Measurements from ENCODE around the gene RASAL2.

The RASAL2 gene

DNA sequence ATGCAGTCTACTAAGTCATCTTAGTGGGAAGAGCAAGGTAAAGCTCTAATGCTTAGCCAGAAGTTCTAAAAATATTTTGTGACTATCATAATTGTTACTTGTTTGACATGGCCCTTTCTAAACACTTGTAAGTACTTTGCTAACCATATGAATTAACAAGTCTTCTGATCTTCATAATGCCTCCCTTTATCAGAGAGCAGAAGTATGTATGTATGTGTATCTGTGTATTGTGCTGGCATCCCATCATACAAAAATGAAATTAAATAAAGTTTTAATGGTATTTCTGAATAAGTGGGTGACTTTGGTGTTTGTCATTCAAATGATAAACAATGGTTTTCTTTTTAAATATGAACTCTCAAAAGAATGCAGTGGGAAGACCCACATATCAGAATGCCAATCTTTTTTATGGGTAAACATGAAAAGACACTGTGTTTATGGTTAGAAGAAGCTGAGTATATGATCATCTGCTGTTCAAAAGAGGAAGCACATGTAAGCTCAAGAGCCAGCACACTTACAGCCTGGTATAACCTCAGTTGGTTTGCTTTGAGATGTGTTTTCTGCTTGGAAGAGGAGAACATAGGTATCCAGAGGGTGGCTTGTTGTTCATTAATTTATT is 243.3 kb downstream of the RASAL2 start:
- TF ChIP-seq, protein P1, sequence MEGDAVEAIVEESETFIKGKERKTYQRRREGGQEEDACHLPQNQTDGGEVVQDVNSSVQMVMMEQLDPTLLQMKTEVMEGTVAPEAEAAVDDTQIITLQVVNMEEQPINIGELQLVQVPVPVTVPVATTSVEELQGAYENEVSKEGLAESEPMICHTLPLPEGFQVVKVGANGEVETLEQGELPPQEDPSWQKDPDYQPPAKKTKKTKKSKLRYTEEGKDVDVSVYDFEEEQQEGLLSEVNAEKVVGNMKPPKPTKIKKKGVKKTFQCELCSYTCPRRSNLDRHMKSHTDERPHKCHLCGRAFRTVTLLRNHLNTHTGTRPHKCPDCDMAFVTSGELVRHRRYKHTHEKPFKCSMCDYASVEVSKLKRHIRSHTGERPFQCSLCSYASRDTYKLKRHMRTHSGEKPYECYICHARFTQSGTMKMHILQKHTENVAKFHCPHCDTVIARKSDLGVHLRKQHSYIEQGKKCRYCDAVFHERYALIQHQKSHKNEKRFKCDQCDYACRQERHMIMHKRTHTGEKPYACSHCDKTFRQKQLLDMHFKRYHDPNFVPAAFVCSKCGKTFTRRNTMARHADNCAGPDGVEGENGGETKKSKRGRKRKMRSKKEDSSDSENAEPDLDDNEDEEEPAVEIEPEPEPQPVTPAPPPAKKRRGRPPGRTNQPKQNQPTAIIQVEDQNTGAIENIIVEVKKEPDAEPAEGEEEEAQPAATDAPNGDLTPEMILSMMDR (IDR thresholded peaks at IDR 0.05; ENCODE audit: insufficient read depth, low read length, missing control alignments): no peak
- no peak for DNase-seq (ENCODE audit: low read depth, low spot score)
- H3K4me3 ChIP-seq (ENCODE audit: low read depth, low read length): no peak overlapping the region
- POLR2A ChIA-PET: no interaction called here
- CTCF ChIA-PET: interaction anchor here (0.8 to 0.9 kb wide), 2 partner anchors 141 to 165 kb away, joined by 3 read pairs; no protein-coding TSS in a partner anchor

DNA sequence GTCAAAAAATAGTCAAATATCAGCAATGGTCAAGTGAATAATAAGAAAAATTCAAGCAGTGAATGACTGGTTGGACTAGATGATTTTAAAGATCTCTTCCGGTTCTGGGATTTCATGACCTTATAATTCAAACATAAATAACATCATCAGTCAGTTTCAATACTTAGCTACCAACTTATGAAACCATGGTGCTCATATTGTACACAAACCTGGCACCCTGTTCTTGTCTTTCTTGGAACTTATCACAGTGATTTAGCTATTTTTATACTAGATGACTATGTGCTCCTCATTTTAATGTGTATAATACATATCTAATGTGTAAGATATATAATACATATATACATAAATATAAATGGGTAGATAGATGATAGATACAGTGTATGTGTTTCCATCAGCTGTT is 245.9 kb downstream of the RASAL2 start:
- TF ChIP-seq, protein P1 (IDR thresholded peaks at IDR 0.05; ENCODE audit: insufficient read depth, low read length, missing control alignments): no peak
- H3K4me3 ChIP-seq (ENCODE audit: low read depth, low read length): no peak overlapping the region
- POLR2A ChIA-PET: interaction anchor here (0.7 kb wide), 1 partner anchor 185 kb away, joined by 3 read pairs; no protein-coding TSS in a partner anchor
- CTCF ChIA-PET: interaction anchor here (0.9 to 2.2 kb wide), 3 partner anchors 29 to 190 kb away, joined by 3 to 9 read pairs (median 4); no protein-coding TSS in a partner anchor
- no peak for DNase-seq (ENCODE audit: low read depth, low spot score)

DNA sequence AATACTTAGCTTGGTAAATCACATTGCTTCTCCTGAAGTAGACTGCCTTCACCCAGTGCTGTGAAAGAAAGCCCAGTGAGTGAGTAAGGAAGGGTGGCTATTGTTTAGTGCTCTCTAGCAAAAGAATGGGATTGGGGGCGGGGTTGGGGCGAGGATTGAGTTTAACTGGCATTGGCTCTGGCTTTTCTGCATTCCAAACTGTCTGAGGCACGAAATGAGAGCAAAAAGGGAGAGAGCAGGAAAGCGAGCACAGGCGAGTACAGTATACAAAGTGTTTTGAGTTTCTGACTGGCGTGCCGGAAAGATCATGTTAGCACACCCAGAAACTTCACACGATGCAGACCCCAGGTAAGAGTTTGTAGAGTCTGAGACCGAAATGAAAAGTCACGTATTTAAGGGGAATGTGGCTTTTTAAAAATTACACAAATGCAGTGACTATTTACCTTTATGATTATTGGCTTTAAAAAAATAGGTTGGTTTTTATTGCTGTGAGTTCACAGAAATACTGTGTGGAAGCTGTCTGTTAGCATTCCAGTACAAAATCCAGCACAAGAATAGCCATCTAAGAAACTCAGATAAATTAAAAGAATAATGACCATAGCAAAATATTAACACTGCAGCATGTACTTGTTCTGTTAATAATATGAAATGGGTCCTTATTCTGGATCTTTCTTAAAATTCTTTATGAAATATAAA is 247.5 kb downstream of the RASAL2 start:
- CTCF ChIA-PET: interaction anchor here (0.8 to 1.1 kb wide), 3 partner anchors 16 to 189 kb away, joined by 3 read pairs; no protein-coding TSS in a partner anchor
- TF ChIP-seq, protein P1 (IDR thresholded peaks at IDR 0.05; ENCODE audit: insufficient read depth, low read length, missing control alignments): no peak
- DNase-seq (ENCODE audit: low read depth, low spot score): peak; percentile 23
- H3K4me3 ChIP-seq (ENCODE audit: low read depth, low read length): peak overlapping the region; percentile 34
- POLR2A ChIA-PET: no interaction called here

DNA sequence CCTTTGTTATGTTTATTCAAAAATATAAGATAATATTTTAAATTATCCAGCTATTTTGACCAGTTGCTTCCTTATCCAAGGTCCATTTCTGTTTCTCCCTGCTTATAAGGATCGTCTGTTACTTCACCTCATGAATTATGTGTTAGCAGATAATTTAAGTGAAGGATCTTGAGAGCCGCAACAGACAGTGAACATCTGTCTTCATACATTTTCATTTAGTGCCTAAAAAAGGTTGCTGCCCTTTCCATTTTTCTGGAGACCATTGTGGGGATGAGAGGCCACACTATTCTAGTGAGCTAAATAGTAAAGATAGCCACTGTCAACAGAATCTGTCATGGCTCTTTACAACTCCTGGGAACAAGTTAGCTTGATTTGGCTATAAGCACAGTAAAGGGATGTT is 248.8 kb downstream of the RASAL2 start:
- CTCF ChIA-PET: interaction anchor here (0.8 to 1.2 kb wide), 5 partner anchors 11 to 159 kb away, joined by 3 to 5 read pairs (median 3); no protein-coding TSS in a partner anchor
- no peak for DNase-seq (ENCODE audit: low read depth, low spot score)
- TF ChIP-seq, protein P1 (IDR thresholded peaks at IDR 0.05; ENCODE audit: insufficient read depth, low read length, missing control alignments): no peak
- POLR2A ChIA-PET: no interaction called here
- H3K4me3 ChIP-seq (ENCODE audit: low read depth, low read length): no peak overlapping the region

DNA sequence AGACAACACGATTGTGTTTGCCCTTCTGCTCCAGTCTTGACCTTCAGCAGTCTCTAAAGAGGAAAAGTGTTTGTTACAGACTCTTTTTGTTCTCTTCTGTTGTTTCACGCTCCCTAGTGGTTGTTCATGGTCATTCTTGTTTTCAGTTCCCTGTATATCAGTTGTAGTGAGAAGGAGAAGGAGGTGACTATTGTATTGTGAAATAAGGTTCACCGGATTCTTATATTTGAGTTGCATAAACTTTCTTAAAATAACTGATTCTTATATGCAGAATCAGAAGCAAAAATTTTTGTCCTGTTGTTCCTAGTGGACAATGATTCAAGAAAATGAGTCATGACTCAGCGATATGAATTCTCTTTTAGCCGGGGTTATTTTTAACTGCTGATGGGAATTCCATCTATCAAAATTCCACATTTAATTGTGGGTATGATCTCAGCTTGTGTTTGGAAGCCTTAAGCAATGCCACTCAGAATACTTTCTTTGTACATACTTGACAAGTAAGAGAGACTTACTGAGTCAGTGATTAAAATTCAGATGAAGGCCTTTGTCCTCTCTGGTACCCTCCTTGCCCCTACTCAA is 250.7 kb downstream of the RASAL2 start:
- 0 out of 2 replicates have a peak overlapping the region, but pooled peaks have one; percentile 2 for H3K4me3 ChIP-seq (ENCODE audit: low read depth, low read length)
- CTCF ChIA-PET: interaction anchor here (0.9 to 2.6 kb wide), 6 partner anchors 12 to 157 kb away, joined by 3 to 13 read pairs (median 6); no protein-coding TSS in a partner anchor
- DNase-seq (ENCODE audit: low read depth, low spot score): peak; percentile 83
- POLR2A ChIA-PET: no interaction called here
- TF ChIP-seq, protein P1 (IDR thresholded peaks at IDR 0.05; ENCODE audit: insufficient read depth, low read length, missing control alignments): peak; percentile 36

DNA sequence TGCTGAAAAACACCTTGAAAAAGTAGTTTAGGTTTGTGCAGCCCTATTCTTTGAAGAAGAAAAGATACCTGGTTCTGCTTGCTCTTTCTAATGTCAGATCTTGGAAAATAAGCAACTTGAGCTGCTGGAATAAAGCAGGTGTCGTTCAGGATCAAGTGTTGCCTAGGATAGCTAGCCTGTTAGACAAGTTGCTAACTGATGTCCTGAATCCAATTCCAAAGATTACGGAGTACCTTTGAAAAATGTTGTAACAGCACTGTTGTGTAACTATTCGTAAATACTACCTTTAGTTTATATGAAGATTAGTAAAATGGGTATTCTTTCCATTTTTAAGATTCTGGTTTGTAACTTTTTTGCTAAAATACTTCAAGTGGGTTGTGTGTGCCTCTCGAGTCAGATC is 251.3 kb downstream of the RASAL2 start:
- CTCF ChIA-PET: interaction anchor here (1.1 to 2.6 kb wide), 6 partner anchors 20 to 399 kb away, joined by 3 to 13 read pairs (median 6); no protein-coding TSS in a partner anchor
- TF ChIP-seq, protein P1 (IDR thresholded peaks at IDR 0.05; ENCODE audit: insufficient read depth, low read length, missing control alignments): no peak

More for the DNA sequence above, 251.3 kb downstream of the RASAL2 start:
- no peak overlapping the region for H3K4me3 ChIP-seq (ENCODE audit: low read depth, low read length)
- no peak for DNase-seq (ENCODE audit: low read depth, low spot score)
- POLR2A ChIA-PET: no interaction called here
